ENCODE measurements around the gene LYZL1.

GRCh38 chr10:29239569-29240472, 49.0 kb upstream of the LYZL1 start:
- TF ChIP-seq TAF1 (IDR thresholded peaks at IDR 0.05; ENCODE audit: borderline replicate concordance, low read depth, low read length) (no peak), POLR2A (IDR thresholded peaks at IDR 0.05; ENCODE audit: low read depth, low read length) (no peak)
